Endodermal cell (in vitro differentiated cells): Measurements from ENCODE around the gene C10orf62. TPM values are rescaled to one million over a fixed set of nuclear protein-coding genes. Genes with fewer than 3 reads are reported as not detected.

ENCODE experiments used
- DNase-seq: peaks from one replicate; pipeline ENCODE4 v3.0.0-alpha.2; 2017
- H3K27ac ChIP-seq: 2 replicates; pipeline ENCODE4 v1.5.1; 2013; ENCODE audit warnings: mild to moderate bottlenecking, low read depth, low read length, moderate library complexity
- H3K27me3 ChIP-seq: 2 replicates; pipeline ENCODE4 v1.6.1; 2013; ENCODE audit warnings: mild to moderate bottlenecking, low read length, moderate library complexity; ENCODE audit not compliant: insufficient read depth, control insufficient read depth, poor library complexity, severe bottlenecking
- H3K36me3 ChIP-seq: 2 replicates; pipeline ENCODE4 v1.7.0; 2013; ENCODE audit warnings: mild to moderate bottlenecking, low read length, moderate library complexity; ENCODE audit not compliant: control insufficient read depth, insufficient read depth
- H3K4me1 ChIP-seq: one replicate; pipeline ENCODE4 v1.7.0; 2013; ENCODE audit warnings: low read length; ENCODE audit not compliant: control insufficient read depth, insufficient read depth
- H3K4me3 ChIP-seq: 2 replicates; pipeline ENCODE4 v1.5.1; 2013; ENCODE audit warnings: mild to moderate bottlenecking, low read length, moderate library complexity
- H3K9ac ChIP-seq: 2 replicates; pipeline ENCODE4 v1.6.1; 2013; ENCODE audit warnings: mild to moderate bottlenecking, low read length, moderate library complexity; ENCODE audit not compliant: poor library complexity, severe bottlenecking; ENCODE audit errors: extremely low read depth
- H3K9me3 ChIP-seq: 2 replicates; pipeline ENCODE4 v1.6.1; 2013; ENCODE audit warnings: mild to moderate bottlenecking, low read length, moderate library complexity; ENCODE audit not compliant: control insufficient read depth
- H3K27ac Mint-ChIP-seq: 2 replicates; pipeline ENCODE4 v1.8.0; 2020; ENCODE audit warnings: mixed read lengths
- H3K27me3 Mint-ChIP-seq: 2 replicates; pipeline ENCODE4 v1.8.0; 2021; ENCODE audit warnings: mild to moderate bottlenecking, mixed read lengths; ENCODE audit not compliant: insufficient read depth
- H3K36me3 Mint-ChIP-seq: 2 replicates; pipeline ENCODE4 v1.8.0; 2020; ENCODE audit warnings: low read depth, mixed read lengths
- H3K4me1 Mint-ChIP-seq: 2 replicates; pipeline ENCODE4 v1.8.0; 2020; ENCODE audit warnings: mixed read lengths
- H3K4me3 Mint-ChIP-seq: 2 replicates; pipeline ENCODE4 v1.8.0; 2020; ENCODE audit warnings: mild to moderate bottlenecking, moderate library complexity, mixed read lengths
- H3K9me3 Mint-ChIP-seq: 2 replicates; pipeline ENCODE4 v1.8.0; 2020; ENCODE audit warnings: mild to moderate bottlenecking, mixed read lengths
- WGBS, 2 experiments: methylation state at CpG; one replicate each; pipeline versions ENCODE4 v1.1.5 to v1.1.7; 2013; ENCODE audit warnings: missing lambda C conversion rate in 2 of 2, mixed read lengths in 1 of 2; ENCODE audit not compliant: insufficient coverage in 1 of 2, insufficient read length in 1 of 2; 5-methylcytosine and 5-hydroxymethylcytosine counted together
- total RNA-seq, 2 donors: library from RNA; stranded (reverse); fragmentation: NEBNext Ultra II Directional in 1 of 2; extraction: Animal tissue kit (Norgen Biotek cat#: 25700) in 1 of 2; gene quantifications; 2 replicates in 1 of 2; 3 replicates in 1 of 2; pipeline ENCODE4 v1.2.1, GENCODE V29; 2021
- TF ChIP-seq, protein P1 (sequence below): fragments of 200-600 bp; sonication (generic); conservative IDR thresholded peaks from 2 replicates; pipeline ENCODE4 v1.5.0; 2021; ENCODE audit warnings: antibody characterized with exemption, mild to moderate bottlenecking

Gene C10orf62
- total RNA-seq, 2 donors from 2014 or later = not detected

DNA sequence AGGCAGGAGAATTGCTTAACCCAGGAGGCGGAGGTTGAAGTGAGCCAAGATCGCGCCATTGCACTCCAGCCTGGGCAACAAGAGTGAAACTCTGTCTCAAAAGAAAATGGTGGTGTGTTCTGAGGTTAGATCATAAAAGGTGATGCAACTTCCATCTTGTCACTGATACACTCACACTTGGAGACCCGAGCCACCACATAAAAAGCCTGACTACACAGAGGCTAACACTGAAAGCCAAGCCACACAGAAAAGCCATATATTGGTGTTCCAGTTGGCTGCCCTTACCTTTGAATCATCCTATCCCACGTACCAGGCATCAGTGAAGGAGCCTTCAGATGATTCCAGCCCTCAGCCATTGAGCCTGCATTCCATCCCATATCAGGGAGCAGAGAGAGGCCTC is 39.8 kb downstream of the C10orf62 start:
- H3K27ac Mint-ChIP-seq = no peak overlapping the region
- no peaks in the 10 kb centered on the region for H3K9me3 Mint-ChIP-seq
- no peak overlapping the region for H3K27ac ChIP-seq
- H3K4me1 Mint-ChIP-seq = peaks cover 5% of the 10 kb centered on the region
- H3K4me3 ChIP-seq = no peak overlapping the region
- 99 to 100% methylated on average over 4 to 5 of the region's 5 CpGs for WGBS, 2 experiments
- H3K27me3 ChIP-seq = no peaks in the 10 kb centered on the region
- no peaks in the 10 kb centered on the region for H3K36me3 Mint-ChIP-seq
- no peak overlapping the region for H3K4me3 Mint-ChIP-seq
- TF ChIP-seq, protein P1, sequence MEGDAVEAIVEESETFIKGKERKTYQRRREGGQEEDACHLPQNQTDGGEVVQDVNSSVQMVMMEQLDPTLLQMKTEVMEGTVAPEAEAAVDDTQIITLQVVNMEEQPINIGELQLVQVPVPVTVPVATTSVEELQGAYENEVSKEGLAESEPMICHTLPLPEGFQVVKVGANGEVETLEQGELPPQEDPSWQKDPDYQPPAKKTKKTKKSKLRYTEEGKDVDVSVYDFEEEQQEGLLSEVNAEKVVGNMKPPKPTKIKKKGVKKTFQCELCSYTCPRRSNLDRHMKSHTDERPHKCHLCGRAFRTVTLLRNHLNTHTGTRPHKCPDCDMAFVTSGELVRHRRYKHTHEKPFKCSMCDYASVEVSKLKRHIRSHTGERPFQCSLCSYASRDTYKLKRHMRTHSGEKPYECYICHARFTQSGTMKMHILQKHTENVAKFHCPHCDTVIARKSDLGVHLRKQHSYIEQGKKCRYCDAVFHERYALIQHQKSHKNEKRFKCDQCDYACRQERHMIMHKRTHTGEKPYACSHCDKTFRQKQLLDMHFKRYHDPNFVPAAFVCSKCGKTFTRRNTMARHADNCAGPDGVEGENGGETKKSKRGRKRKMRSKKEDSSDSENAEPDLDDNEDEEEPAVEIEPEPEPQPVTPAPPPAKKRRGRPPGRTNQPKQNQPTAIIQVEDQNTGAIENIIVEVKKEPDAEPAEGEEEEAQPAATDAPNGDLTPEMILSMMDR = no peak
- no peak for DNase-seq
- no peaks in the 10 kb centered on the region for H3K9me3 ChIP-seq
- H3K36me3 ChIP-seq = no peaks in the 10 kb centered on the region
- H3K9ac ChIP-seq = no peak overlapping the region
- H3K4me1 ChIP-seq = no peaks in the 10 kb centered on the region
- no peaks in the 10 kb centered on the region for H3K27me3 Mint-ChIP-seq

DNA sequence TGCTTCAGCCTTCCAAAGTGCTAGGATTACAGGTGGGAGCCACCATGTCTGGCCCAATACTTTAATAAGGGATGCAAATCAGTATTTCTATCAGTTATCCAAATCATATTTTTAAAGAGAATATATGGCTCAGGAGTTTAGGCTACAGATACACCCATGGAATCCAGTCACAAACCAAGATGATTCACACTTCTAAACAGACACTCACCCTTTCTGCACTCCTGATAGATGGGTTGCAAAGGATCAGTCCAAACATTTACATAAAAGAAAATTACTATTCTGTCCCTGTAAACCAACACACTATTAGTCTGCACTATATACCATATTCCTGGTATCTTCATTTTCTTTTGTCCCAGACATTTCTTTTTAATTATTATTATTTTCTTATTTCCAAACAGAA is 41.6 kb downstream of the C10orf62 start:
- H3K4me3 Mint-ChIP-seq = no peak overlapping the region

DNA sequence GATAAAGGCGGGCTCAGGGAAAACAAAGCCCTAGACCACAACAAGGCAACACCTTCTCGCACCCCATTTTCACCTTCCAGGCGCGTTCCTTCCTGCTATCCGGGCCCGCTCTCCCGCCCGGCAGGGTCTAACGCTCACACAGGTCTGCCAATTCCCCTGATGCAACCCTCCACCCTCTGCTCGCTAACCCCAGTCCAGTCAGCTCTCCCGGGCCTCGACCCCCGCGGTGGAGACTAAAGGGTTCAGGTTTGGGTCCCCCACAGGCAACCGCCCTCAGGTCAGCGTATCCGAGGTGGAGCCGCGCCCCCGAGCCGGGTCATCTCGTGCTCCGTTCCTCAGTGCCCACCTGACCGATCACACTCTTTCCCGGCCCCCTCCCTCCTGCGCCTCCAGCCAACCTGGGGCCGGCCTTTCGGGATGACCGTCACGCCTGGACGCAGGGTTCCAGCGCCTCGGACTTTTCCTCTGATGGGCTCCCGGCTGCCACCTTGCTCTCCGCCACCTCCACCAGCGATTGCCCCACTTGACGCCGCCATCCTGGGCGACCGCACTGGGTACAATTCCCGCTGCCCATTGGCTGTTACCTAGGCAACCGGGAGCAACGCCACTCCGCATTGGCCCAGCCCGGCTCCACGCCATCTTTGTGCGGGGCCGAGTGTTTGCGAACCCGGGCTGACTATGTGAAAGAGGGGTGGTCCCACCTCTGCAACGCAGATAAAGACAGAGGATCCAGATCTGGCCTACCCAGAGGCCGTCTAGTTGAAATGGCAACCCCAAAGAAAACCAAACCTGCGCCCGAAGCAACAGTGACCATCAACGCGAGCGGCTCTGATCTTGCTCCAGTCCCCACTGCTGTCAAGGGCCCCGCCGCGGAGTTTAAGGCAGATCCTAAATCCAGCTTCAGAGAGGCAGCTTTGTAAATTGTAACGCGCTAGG is 43.7 kb downstream of the C10orf62 start, which contains the start of gene MORN4:
Gene MORN4, minus strand, starts transcription at position 552 of the 936 bp plus-strand sequence. CDS start 13,847 bp downstream, outside the sequence.
- H3K4me3 Mint-ChIP-seq = peak within 1 kb of the TSS; percentile 97

More for the DNA sequence above, 41.6 kb downstream of the C10orf62 start:
- no peaks in the 10 kb centered on the region for H3K9me3 ChIP-seq
- Mint-ChIP-seq H3K4me1 (peaks cover 5% of the 10 kb centered on the region), H3K27ac (no peak overlapping the region), H3K9me3 (no peaks in the 10 kb centered on the region), H3K27me3 (no peaks in the 10 kb centered on the region), H3K36me3 (no peaks in the 10 kb centered on the region)
- DNase-seq = no peak
- H3K27me3 ChIP-seq = no peaks in the 10 kb centered on the region
- TF ChIP-seq, protein P1 = no peak
- H3K36me3 ChIP-seq = no peaks in the 10 kb centered on the region
- no peak overlapping the region for H3K27ac ChIP-seq
- no peak overlapping the region for H3K9ac ChIP-seq
- H3K4me3 ChIP-seq = no peak overlapping the region
- H3K4me1 ChIP-seq = no peaks in the 10 kb centered on the region

More for the DNA sequence above, 43.7 kb downstream of the C10orf62 start, which contains the start of gene MORN4:
- Histone ChIP-seq H3K9me3 (no peaks in the 10 kb centered on the region), H3K9ac (peak within 1 kb of the TSS; percentile 31), H3K27ac (peak within 1 kb of the TSS; percentile 54), H3K4me3 (peak within 1 kb of the TSS; percentile 93), H3K4me1 (no peaks in the 10 kb centered on the region), H3K36me3 (no peaks in the 10 kb centered on the region), H3K27me3 (no peaks in the 10 kb centered on the region)
- H3K9me3 Mint-ChIP-seq = no peaks in the 10 kb centered on the region
- no peaks in the 10 kb centered on the region for H3K27me3 Mint-ChIP-seq
- TF ChIP-seq, protein P1 = no peak
- H3K4me1 Mint-ChIP-seq = peaks cover 5% of the 10 kb centered on the region
- H3K27ac Mint-ChIP-seq = peak within 1 kb of the TSS; percentile 97
- WGBS, 2 experiments = 7 to 35% methylated on average over 17 to 62 of the region's 62 CpGs
- DNase-seq = peak; percentile 98
- no peaks in the 10 kb centered on the region for H3K36me3 Mint-ChIP-seq
